NCI-H1694 treated with DMSO at 0.1 percent for 48 hours (cell line): ENCODE data around the gene RNF146.
A peak's percentile ranks its signal among the peaks of the same experiment; 100 is the strongest.
"Not testable (repeated sequence)": the region's sequence is repeated elsewhere in the genome, so short reads cannot be mapped to it uniquely, and the experiment has no call there.

Experiments
- DNase-seq: peaks from one replicate; lab custom pipeline; 2025; lab: John Stamatoyannopoulos, UW

RNF146 gene, protein sequence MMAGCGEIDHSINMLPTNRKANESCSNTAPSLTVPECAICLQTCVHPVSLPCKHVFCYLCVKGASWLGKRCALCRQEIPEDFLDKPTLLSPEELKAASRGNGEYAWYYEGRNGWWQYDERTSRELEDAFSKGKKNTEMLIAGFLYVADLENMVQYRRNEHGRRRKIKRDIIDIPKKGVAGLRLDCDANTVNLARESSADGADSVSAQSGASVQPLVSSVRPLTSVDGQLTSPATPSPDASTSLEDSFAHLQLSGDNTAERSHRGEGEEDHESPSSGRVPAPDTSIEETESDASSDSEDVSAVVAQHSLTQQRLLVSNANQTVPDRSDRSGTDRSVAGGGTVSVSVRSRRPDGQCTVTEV

DNA sequence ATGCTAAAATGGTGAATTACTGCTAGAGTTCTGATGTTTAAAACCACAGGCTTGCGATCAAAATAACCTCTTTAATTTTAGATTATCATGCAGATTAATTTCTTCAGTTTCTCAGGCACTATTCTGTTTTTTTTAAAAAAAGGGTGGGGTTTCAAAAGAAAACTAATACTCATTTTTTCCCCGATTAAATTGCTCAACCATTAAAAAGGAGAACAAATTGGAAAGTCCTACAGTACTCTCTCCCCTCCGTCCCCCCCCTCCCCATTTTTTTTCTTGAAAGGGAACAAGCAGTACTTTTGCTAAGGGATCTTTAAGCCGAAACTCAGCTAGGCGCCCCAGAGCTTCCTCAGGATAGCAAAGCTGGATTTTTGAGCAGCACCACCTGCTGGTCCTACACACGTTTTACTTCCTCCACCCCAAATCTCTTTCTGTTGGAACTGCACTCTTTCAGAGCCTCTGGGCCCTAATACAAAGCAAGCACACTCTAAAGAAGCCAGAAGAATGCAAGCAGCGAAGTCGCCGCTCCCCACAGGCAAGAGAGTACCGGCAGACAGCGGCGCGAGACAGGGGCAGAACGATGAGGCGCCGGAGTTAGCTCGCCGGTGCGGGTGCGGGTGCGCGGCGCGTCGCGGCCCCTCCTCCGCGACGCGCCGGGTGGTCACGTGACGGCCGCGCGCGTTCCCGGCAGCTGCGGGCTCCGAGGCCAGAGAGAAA is at the start of gene RNF146:
TSS of gene RNF146 (plus strand) at position 687 of the 714 bp plus-strand sequence. CDS start 13,475 bp downstream, outside the sequence.
- peak; percentile 74 for DNase-seq

DNA sequence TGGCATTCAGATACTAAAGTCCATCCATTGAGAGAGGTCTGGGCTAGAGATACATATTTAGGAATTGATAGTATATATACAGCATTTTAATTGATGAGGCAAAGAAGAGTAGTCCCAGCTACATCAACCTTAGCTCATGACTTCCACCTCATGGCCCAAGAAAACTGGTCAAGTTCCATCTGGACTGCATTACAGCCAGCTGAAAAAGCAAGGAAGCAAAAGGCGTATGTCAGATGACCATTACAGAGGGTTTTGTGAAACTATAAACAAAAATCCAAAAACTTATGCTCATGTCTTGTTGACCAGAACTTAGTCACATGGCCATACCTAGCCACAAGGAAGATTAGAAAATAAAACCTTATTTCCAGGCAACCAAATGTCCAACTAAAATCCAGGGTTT is 46.8 kb upstream of the RNF146 start:
- DNase-seq: no peak

DNA sequence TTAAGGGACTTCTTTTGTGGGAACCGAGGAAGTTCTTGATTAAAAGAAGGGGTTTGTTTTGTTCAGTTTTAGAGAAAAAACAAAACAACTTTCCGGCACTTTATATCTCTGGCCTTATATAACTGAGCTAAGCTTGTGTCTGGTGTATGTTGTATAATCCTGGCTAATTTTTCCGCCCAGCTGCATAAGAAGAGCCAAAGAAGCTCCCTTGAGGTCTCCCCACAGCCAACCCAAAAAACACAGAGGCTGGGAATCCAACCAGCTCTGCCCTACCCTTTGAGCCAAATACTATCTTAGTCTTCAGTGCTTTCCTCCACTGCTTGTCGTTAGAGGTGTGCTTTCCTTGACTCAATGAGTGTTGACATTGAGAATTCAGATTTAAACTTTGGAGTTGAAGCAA is 45.5 kb upstream of the RNF146 start:
- no peak for DNase-seq

DNA sequence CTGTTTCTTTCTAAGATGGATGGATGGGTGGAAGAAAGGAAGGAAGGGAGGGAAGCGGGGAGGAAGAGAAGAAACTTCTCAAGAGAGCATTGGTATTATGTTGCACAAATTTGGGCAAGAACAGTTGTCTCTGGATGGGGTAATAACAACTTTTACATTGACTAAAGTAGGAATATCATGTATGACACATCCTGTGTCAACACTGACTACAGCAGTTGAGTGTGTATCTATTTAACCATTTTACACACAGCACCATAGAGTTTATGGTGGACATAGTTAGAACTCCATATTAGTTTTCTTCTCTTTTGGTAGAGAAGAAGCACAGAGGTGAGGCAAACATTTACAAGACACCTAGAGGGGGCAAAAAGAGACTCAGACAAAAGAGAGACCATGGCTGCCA is 44.2 kb upstream of the RNF146 start:
- DNase-seq: no peak

DNA sequence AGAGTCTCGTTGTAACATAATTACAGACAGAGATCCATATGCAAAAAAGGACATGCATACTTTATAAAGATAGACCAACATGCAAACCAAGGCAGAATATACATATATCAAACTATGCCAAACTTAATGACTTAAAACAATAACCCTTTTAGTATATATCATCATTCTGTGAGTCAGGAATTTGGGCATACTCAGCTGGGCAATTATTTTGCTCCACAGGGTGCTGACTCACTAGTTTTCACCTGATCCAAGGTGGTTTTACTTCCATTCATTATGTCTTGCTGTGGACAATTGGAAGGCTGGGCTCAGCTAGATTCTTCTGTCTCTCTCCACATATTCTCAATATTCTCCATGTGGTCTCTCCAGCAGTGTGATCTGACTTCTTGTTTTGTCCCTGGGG is 41.2 kb upstream of the RNF146 start:
- no peak for DNase-seq

DNA sequence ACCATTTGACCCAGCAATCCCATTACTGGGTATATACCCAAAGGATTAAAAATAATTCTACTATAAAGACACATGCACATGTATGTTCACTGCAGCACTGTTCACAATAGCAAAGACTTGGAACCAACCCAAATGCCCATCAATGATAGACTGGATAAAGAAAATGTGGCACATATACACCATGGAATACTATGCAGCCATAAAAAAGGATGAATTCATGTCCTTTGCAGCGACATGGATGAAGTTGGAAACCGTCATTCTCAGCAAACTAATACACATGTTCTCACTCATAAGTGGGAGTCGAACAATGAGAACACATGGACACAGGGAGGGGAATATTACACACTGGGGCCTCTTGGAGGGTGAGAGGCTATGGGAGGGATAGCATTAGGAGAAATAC is 32.8 kb upstream of the RNF146 start:
- not testable (repeated sequence) for DNase-seq

DNA sequence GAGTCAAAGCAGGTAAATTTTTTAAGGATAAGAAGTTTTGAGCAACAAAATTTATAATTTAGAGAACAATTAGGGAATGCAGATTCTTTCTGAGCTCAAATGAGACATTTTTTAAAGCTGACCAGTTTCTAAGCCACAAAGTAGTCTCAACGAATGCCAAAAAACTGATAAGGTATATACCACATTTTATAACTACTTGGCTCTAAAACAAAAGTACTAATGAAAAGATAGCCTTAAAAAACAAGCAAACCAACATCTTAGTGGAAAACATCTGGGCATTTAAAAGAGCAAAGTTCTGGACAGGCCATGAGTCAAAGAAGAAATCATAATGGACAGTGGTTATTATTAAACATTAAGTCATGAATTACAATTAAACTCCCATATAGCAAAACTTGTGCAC is 23.2 kb upstream of the RNF146 start:
- DNase-seq: no peak

DNA sequence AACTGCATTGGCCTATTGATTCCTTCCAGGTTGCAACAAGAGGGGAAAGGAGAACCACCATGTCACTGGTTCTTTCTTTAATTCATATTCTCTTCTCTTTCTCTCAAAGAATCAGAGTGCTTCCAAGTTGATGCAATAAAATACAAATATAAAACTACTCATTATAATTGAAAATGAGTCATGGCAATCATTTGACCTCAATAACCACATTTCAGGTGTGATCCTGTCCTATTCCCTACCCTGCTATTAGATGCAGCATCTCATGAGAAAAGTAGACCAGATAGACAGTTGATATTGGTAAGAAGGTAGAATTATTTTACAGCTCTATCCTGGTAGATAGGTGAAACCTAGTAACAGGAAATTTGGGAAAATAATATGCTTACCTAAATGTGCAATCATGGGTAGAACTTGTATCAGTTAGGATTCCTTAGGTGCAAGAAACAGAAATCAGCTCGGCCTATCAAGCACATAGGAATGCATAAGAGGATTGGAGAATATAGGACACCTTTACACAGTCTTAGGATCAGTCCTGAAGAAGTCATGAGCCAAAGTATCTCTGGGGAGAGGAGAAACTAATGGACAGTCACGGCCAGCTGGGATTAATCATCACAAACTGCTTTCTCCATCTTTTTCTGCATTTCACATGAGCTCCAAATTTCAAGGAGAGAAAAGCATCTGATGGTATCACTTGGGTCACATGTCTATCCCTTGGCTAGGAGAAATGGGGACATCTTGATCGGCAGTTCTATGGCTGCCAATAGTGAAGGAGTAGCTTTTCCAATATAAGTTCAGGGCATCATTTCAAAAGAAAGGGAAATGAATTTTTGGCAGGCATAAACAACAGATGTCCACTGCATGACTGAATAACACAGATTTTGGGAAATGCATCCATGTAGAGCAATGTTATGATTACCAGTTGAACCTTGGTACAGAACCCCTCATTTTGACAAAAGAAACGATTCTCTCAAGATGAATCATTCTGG is 19.3 kb upstream of the RNF146 start:
- DNase-seq: no peak

DNA sequence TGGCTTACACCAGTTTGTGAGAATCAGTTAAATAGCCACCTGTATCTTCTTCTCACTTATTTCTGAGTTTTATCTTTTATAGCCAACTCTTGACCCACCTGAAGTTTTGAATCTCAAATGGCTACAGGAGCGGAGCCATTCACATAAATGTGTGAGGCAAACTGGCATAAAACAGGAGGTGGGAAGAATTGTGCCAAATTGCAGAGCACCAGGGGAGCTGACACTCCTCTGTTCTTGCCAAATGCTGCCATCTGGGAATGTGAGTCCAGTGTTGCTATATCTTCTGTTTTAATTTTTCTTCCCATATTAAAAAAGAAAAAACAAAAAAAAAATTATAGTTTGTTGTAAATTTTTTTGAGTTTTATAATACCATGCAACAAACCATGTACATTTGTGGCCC is 17.0 kb upstream of the RNF146 start:
- DNase-seq: no peak

DNA sequence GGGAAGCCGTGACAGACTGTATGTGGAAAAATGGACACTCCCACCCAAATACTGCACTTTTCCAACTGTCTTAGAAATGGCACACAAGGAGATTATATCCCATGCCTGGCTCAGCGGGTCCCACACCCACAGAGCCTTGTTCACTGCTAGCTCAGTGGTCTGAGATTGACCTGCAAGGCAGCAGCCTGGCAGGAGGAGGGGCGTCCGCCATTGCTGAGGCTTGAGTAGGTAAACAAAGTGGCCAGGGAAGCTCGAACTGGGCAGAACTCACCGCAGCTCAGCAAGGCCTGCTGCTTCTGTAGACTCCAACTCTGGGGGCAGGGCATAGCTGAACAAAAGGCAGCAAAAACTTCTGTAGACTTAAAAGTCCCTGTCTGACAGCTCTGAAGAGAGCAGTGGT is 11.4 kb upstream of the RNF146 start:
- DNase-seq: no peak

DNA sequence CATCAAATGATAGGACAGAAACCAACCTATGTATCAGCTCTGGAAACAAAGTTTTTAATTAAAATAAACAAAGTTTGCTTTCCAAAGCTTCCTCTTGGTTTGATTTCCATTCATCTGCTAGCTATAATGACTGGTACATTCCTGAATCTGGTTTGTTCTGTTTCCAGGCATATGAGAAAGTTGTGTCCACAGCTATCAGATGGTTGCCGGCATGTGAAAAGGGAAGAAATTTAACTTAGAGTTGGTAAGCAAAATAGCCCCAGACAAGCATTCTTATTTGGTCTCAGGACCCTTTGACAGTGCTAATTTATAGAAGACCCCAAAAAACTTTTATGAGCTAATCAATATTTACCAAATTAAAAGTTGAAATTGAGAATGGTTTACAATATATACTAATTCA is 3.8 kb upstream of the RNF146 start:
- DNase-seq: no peak

DNA sequence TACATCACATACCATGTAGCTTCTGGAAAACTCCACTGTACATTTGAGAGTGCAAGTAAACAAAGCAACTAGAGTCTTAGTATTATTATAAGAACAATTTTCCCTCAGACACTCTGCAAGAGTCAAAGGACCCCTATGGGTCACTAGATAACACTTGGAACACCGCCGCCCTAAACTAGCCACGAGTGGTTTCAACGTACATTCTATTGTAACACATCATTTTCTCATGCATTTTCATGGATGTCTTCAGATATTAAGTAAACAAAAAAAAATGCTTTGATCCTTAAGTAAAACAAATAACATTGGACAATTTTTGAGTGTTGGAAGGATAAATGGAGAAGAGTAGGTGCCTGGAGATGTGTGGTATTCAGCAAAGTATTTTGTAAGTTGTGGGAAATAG is 3.2 kb upstream of the RNF146 start:
- no peak for DNase-seq

DNA sequence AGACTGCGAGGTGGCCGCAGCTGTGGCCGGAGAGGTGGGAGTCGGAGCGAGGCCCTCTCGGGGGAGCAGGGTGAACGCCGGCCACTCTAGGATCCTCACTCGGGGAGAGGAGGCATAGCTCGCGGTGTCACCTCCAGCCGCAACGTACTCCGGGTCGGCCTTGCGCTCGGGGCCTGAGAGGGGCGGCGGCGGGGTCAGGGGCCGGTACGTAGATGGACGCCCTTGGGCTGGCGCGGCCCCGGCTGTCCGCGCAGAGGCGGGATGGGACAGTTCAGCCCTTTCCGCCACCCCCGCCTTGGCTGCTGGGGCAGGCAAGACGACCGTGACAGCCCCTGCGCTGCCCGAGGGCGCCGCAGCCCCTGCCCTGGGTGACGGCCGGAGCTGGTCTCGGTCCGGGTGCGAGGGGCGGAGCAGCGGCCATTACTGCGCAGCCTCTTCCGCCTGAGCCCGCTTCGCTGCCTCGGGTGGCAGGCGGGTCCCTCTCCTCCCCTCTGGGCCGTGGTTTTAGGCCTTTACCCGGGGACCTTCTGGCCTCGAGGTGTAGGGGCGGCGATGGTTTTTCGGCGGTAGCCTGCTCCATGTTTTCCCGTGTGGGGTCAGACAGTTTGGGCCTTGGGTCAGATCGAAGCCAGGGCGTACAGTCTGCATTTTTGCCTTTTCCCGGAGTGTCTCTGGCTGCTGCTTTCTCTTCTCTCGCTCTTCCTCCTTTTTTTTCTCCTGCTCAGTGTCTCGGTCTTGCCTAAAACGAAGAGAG is 405 bp downstream of the RNF146 start:
- DNase-seq: peak; percentile 57

DNA sequence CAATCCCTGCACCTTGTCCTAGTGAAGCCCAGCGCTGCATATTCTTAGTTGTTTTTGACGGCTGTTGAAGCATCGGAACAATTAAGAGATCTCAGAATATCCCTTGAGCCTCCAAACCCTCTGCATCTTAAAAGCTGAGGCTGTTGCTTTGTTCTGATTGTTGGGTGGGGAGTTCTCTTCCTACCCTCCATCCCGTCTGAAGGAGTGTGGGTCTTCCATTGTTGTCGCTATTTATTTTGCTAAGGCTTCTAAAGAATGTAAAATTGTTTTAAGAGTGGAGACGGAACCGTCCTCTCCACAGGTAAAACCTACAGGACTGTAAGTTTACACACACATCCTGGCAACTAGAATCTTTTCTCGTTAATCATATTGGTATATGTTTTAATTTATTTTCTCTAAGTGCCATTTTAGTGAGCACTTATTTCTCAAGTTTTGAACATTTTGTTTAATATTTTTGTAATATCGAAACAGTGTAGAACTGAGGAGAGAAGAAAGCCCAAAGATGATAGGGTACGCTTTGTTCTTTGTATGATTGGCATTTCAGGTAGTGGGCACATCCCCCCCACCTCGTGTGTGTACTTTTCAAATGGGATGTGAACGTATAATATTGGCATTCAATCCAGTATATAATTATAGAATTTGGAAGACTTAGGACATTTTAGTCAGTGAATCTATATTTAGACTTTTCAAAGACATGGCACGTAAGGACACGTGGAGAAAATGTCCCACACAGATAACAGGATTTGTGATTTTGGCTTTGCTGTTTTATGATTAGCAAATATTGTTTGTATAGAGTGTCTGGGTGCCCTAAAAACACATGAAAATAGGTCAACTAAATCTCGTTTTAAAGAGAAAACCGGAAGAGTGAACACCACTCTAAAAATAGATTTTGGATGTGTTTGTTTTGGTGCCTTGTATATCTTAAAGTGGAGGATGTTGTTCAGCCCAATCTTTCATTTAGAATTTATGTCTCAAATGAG is 1.3 kb downstream of the RNF146 start:
- DNase-seq: no peak

DNA sequence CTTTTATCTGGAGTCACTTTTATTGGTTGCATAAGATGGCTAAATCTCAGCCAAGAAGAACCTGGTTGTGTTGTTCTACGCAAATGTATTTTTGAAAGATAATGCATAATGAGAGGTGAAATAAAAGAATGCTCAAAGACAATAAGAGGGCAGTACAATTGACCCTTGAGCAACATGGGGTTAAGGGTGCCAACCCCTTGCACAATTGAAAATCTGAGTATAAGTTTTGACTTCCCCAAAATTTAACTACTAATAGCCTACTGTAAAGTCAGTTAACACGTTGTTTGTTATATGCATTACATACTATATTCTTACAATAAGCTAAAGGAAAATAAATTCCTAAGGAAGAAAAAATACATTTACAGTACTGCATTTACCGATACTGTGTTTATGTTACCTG is 5.9 kb downstream of the RNF146 start:
- no peak for DNase-seq

DNA sequence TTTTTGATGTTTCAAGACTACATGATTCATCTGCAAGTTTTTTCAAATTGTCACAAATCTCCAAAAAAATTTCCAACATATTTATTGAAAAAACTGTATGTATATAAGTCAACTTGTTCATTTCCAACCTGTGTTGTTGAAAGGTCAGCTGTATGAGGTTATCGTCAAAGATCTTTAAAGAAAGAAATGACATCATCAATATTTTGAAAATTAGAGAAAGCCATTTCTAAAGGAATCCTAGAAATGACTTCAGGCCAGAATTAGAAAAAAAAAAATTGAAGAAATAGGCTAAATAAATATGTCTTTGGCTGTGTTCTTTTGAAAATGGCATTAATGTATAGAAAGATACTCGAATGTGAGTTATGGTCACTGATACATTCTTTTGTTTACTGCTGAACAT is 6.8 kb downstream of the RNF146 start:
- no peak for DNase-seq

DNA sequence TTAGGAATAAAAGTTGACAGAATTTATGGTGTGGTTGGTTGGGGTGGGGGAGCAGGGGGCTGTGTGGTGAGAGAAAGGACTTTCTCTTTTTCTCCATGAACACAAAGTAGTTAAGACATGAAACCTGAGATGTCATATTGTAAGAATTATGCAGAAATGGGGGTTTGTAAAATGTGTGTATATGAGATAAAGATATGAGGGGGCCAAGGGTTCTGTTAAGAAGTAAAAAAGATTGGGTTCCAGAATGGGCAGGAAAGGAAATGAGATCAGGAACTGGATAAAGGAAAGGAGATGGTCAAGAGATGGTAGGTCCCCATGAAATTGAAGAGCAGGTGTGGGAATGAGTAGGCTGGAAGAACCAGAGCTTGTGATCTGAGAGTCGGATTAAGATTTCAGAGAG is 9.7 kb downstream of the RNF146 start:
- no peak for DNase-seq

DNA sequence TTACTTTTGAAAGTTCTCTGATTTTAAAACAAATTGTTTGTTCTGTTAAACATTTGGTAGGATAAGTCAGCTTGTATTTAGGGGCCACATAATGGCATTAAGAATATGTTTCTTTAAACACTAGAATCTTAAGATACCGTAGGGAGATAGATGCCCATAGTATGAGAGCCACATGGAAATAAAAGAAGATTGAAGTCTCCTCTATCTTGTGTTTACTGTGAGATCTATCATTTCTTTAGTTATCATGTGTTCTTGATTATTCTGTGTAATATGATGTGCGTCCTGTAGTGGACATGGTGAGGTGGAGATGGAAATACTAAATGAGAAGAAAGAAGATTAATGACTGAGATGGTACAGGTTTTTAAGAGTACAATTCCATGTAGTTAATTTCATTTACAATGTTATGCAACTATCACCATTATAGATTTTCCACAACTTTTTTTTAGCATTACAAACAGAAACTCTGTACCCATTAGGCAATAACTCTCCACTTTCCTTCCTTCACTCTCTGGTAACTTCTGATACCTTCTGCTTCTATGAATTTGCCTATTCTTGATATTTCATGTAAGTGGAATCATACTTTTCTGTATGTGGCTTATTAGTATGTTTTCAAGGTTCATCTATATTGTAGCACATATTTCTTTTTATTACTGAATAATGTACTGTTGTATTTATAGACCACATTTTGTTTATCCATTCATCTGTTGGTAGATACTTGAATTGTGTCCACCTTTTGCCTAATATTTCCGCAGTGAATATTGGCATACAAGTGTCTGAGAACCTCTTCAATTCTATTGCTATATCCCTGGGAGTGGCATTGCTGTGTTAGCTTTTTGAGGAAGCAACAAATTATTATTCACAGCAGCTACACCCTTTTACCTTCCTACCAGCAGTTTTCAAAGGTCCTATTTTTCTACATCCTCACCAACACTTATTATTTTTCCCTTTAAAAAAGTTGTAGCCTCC is 11.5 kb downstream of the RNF146 start:
- DNase-seq: no peak

DNA sequence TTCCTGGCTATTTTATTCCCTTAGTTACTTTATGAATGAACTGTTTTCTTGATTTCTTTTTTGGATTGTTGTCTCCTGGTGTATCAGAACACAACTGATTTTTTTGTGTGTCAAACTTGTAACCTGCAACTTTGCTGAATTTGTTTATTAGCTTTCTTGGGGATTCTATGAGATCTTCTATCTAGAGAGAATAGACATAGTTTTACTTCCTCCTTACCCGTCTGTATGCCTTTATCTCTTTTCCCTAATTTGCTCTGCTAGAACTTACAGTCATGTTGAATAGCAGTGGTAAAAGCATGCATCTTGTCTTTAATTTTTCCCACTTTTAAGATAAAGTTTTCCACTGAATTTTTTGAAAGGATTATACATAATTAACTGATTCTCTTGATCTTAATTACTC is 13.2 kb downstream of the RNF146 start:
- no peak for DNase-seq
